ENCODE measurements around the gene IQCK. TPM values are rescaled to one million over a fixed set of nuclear protein-coding genes. Genes with fewer than 3 reads are reported as not detected.

Gene IQCK
- total RNA-seq, 2 donors from 2014 or later, result 13.1 to 13.2 TPM

DNA sequence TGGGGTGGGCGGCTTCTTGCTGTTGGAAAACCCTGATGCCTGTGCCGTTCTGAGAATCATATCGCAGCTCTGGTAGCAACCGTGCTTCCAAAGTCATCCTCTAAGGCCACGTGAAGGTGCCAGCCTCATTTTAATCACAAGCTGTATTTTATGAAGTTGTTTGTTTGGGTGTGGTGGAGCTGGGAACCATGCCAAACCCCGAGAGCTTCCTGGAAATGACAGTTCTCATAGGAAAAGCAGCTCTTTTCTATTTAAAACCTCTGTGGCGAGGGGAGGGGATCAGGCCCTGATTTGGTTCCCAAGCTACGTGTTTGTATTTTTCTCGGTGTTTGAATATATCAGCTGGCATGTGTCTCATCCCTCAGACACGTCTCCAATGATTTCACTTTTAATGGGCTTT lies 21.7 kb upstream of the IQCK start:
- H3K4me1 ChIP-seq, result peaks cover 30% of the 10 kb centered on the region
- H3K36me3 ChIP-seq, result no peaks in the 10 kb centered on the region
- H3K27me3 ChIP-seq, result no peaks in the 10 kb centered on the region
- H3K9me3 ChIP-seq, result no peaks in the 10 kb centered on the region
- H3K9ac ChIP-seq (ENCODE audit: low read depth in 2 of 2, low read length in 2 of 2), result peak overlapping the region in 1 of 2 donors; percentile 62
- intact Hi-C loops (cut with DNase I), result no loop called here
- H3K27ac ChIP-seq, result peak overlapping the region; percentile 76
- no peak overlapping the region for H3K4me3 ChIP-seq
- TF ChIP-seq, protein P1, sequence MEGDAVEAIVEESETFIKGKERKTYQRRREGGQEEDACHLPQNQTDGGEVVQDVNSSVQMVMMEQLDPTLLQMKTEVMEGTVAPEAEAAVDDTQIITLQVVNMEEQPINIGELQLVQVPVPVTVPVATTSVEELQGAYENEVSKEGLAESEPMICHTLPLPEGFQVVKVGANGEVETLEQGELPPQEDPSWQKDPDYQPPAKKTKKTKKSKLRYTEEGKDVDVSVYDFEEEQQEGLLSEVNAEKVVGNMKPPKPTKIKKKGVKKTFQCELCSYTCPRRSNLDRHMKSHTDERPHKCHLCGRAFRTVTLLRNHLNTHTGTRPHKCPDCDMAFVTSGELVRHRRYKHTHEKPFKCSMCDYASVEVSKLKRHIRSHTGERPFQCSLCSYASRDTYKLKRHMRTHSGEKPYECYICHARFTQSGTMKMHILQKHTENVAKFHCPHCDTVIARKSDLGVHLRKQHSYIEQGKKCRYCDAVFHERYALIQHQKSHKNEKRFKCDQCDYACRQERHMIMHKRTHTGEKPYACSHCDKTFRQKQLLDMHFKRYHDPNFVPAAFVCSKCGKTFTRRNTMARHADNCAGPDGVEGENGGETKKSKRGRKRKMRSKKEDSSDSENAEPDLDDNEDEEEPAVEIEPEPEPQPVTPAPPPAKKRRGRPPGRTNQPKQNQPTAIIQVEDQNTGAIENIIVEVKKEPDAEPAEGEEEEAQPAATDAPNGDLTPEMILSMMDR (IDR thresholded peaks at IDR 0.05), result no peak
- DNase-seq, result peak; percentile 93

DNA sequence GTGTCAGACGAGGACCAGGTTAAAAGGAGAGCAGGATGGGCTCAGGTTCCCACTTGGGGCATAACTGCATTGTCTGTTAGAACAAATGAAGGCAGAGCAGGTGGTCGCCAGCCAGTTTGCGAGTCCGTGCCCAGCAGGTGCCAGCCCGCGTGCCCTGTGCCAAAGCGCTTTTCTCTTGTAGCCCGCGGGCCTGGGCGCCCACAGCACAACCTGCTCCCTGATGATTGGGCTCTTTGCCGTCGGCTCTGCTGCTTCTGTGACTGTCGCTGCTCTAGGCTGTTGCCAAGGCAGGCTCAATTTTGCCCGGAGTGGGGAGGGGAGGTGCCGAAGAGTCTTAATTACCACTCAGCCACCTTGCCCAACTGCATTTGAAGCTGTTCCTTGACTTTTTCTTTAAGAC lies 21.1 kb upstream of the IQCK start:
- Histone ChIP-seq H3K36me3 (no peaks in the 10 kb centered on the region), H3K27me3 (no peaks in the 10 kb centered on the region), H3K4me1 (peaks cover 30% of the 10 kb centered on the region), H3K27ac (peak overlapping the region; percentile 76), H3K9me3 (no peaks in the 10 kb centered on the region), H3K4me3 (no peak overlapping the region), H3K9ac (ENCODE audit: low read depth in 2 of 2, low read length in 2 of 2) (peak overlapping the region in 1 of 2 donors; percentile 62)
- intact Hi-C loops (cut with DNase I), result no loop called here
- no peak for DNase-seq
- TF ChIP-seq, protein P1 (IDR thresholded peaks at IDR 0.05), result no peak

DNA sequence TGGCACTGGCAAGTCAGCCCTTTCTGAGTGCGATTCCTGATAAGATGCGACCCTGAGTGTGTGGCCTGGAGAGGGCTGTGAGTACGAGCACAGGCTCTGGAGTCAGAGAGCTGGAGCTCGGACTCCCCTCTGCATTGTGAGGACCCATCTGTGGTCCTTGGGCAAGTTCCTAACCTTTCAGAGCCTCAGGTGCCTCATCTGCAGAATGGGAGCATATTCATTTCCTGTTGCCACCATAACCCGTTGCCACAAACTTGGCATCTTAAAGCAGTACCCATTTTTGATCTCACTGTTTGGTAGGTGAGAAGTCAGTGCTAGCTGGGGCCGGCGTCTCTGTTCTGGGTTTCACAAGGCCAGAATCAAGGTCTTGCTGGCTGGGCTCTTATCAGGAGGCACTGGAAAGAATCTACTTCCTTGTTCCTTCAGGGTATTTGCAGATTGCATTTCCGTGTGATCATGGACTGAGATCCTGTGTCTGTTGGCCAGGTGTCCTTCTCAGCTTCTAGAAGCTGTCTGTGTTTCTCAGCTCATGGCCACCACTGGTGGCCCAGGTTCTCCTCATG lies 20.2 kb upstream of the IQCK start:
- Histone ChIP-seq H3K4me3 (no peak overlapping the region), H3K9ac (ENCODE audit: low read depth in 2 of 2, low read length in 2 of 2) (no peak overlapping the region), H3K9me3 (no peaks in the 10 kb centered on the region), H3K27ac (peak overlapping the region; percentile 60), H3K4me1 (peaks cover 30% of the 10 kb centered on the region), H3K36me3 (no peaks in the 10 kb centered on the region), H3K27me3 (no peaks in the 10 kb centered on the region)
- intact Hi-C loops (cut with DNase I), result no loop called here
- TF ChIP-seq, protein P1 (IDR thresholded peaks at IDR 0.05), result no peak
- DNase-seq, result peak; percentile 63

DNA sequence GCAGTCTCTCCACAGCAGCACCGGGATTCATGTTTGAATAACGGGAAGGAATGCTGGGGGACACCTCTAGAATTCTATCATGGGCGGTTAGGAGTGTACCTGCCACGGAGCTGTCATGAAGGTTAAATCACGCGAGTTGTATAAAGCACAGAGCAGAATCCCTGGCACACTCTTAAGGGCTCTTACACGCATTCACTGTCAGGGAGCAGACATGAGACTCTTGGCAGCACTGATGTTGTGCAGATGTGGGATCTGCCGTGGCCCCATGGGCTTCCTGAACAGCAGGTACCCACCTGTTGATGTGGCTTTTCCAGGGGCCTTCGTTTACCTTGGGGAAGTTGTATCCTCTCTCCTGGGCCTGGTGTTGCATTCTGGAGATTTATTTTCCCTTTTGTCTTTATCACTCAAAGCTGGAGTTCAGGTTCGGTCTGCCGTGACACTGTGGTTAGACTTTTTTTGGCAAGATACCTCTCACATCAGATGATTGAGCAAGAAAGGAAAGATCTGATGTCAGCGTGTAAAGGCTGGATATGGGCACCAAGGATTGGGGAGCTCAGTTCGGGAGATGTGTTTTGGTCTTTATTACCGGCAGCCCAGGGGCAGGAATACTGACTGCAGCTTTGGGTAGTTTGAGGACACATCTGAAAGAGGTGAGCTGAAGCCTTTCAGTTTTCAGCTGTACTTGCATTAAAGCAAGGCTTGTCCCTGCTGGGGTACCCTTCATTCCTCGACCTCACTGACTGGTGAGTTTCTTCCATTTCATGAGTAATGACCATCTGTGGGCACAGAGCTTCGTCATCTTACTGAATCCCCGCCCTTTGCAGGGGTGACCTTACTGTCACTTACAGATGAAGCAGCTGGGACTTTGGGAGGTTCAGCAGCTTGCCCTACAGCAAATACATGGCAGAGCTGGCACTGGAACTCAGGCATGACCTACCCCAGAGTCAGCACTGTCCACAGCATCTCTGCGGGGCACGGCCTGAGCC lies 19.3 kb upstream of the IQCK start:
- TF ChIP-seq, protein P1 (IDR thresholded peaks at IDR 0.05), result no peak
- Histone ChIP-seq H3K36me3 (no peaks in the 10 kb centered on the region), H3K27ac (peak overlapping the region; percentile 60), H3K4me3 (no peak overlapping the region), H3K4me1 (peaks cover 30% of the 10 kb centered on the region), H3K9me3 (no peaks in the 10 kb centered on the region), H3K9ac (ENCODE audit: low read depth in 2 of 2, low read length in 2 of 2) (peak overlapping the region in 1 of 2 donors; percentile 3), H3K27me3 (no peaks in the 10 kb centered on the region)
- intact Hi-C loops (cut with DNase I), result no loop called here
- DNase-seq, result no peak

DNA sequence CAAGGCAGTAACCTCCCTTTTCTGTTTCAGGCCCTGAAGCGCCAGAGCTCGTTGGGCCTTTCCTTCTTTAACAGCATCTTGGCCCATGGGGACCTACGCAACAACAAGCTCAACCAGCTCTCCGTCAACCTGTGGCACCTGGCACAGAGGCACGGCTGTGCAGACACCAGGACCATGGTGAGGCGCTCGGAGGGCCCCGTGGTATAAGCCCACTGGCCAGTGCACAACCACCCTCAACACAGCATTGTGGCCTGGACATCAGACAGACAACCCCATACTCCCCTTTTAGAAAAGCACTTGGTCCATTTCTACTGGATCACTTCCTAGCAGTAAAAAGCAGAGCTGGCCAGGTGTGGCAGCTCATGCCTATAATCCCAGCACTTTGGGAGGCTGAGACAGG lies 18.6 kb upstream of the IQCK start:
- DNase-seq, result no peak
- intact Hi-C loops (cut with DNase I), result no loop called here
- Histone ChIP-seq H3K4me3 (no peak overlapping the region), H3K36me3 (no peaks in the 10 kb centered on the region), H3K27me3 (no peaks in the 10 kb centered on the region), H3K9ac (ENCODE audit: low read depth in 2 of 2, low read length in 2 of 2) (no peak overlapping the region), H3K9me3 (no peaks in the 10 kb centered on the region), H3K4me1 (peaks cover 30% of the 10 kb centered on the region), H3K27ac (peak overlapping the region; percentile 34)
- TF ChIP-seq, protein P1 (IDR thresholded peaks at IDR 0.05), result no peak
